HG03060 (cell line): ENCODE results near the gene MAP3K19.

Source experiments
- ATAC-seq: cut with Tn5 transposase; IDR thresholded peaks from one replicate; pipeline ENCODE4 v1.9.1; 2021; ENCODE audit warnings: low read depth, moderate number of reproducible peaks; ENCODE audit not compliant: unreplicated experiment

Gene MAP3K19

GRCh38 chr2:134936691-134937090 lies 110.6 kb downstream of the MAP3K19 start:
- no peak for ATAC-seq

GRCh38 chr2:134934641-134935040 lies 112.6 kb downstream of the MAP3K19 start:
- no peak for ATAC-seq

- no peak for ATAC-seq
These were observed 113.1 kb downstream of the MAP3K19 start for GRCh38 chr2:134934150-134934549.

DNA sequence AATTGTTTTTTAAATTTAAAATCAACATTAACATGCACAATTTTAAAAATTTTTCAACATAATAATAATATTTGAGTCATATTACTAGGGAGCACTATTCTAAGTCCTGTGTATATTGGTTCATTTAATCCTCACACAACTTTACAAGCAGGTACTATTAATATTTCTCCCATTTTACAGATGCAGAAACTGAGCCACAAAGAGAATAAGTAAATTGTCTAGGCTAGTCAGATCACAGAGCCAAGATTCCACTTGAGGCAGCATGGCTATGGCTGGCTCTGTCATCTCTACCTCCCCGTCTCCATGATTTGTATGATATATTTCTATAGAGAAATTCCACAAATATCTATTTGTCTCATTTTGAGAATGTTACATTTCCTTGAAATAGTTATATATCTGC lies 113.5 kb downstream of the MAP3K19 start:
- no peak for ATAC-seq

GRCh38 chr2:134932864-134933526 lies 114.3 kb downstream of the MAP3K19 start:
- no peak for ATAC-seq

- ATAC-seq: no peak
These were observed 120.1 kb downstream of the MAP3K19 start for GRCh38 chr2:134927195-134927594.

GRCh38 chr2:134926231-134926931 lies 120.9 kb downstream of the MAP3K19 start:
- no peak for ATAC-seq

- ATAC-seq: no peak
These were observed 122.3 kb downstream of the MAP3K19 start for GRCh38 chr2:134924912-134925311.

DNA sequence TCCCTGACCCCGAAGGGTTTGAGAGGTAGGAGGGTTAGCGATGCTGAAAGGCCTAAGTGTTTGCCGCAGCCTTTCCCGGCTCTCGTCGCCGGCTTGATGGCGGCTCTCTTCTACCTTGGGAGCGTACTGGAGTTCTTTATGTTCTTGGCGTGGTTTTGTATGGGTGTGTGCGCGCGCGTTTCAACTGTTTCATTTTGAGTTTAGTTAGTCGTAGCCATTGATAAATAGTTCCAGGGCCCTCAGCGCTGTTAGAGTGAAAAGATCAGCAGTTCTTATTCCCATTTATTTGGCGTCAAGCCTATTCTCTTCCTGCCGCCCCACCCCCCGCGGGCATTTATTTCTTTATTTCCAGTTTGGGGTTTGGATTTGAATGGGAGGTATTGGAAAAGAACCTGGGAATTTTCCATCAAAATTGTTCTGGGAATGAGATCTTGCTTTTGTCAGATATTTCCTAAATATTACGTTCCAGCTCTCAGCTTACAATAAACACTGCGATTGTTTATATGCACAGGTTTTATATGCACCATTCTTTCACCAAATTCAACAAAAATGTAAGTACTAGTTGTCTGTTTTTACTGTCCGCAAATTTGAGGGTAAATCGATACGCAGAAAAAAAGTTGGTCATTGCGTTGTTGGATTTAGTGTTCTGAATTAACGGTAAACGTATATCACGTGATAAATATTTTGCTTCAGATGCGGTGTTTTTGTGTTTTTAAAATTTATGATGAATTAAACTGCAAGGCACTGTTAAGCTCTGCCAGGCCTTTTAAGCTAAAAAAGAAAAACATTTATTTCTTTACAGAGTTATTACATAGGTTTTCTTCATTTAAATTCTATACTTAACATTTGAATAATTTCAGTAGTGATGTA lies 127.7 kb downstream of the MAP3K19 start:
- ATAC-seq: no peak

- ATAC-seq: peak; percentile 78
These were observed 128.5 kb downstream of the MAP3K19 start, which contains the start of gene CCNT2 for GRCh38 chr2:134918526-134919340. CCNT2 (plus strand) TSS chr2:134918822; CDS start chr2:134918855, 33 bp downstream.

DNA sequence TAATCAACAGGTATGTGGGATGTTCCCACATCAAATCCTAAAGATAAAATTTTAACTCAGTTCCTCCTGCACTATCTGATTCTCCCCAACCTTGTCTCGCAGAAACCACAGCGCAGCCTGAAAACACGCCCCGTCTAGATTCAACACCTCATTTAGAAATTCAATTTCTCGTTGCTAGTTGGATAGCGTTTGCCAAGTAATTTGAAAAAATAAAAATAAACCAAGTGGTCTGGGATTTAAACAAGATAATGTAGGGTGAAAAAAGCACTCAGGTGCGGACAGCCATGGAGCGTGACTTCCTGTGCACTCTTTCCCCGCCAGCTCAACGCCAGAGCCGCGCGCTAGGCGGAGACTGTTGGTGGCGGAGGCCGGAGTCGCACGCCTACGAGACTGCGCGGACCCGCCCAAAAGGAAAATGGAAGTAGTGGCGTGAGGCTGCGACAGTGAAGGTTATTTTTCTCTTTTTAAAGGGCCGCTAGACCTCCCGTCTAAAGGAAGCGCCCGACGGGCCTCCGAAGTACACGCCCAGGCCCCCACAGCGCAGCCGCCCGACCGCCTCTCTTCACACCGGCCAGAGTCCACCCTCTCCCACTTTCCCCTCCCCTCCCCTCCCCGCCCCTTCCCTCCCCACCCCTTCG lies 129.2 kb downstream of the MAP3K19 start:
- ATAC-seq: peak; percentile 68

GRCh38 chr2:134917360-134917865 lies 129.8 kb downstream of the MAP3K19 start:
- no peak for ATAC-seq
